Esophagus squamous epithelium (tissue), 5 donors: ENCODE data around the gene MRGPRF. TPM values are rescaled to one million over a fixed set of nuclear protein-coding genes. Genes with fewer than 3 reads are reported as not detected.

Experiments used
- DNase-seq: peaks from one replicate; lab custom pipeline; 2025; lab: John Stamatoyannopoulos, UW
- H3K27ac ChIP-seq, 4 donors: fragments of 200-600 bp; sonication (generic); one replicate each; pipeline ENCODE4 v1.5.1; 2016 to 2019; ENCODE audit warnings: mild to moderate bottlenecking in 1 of 4
- H3K27me3 ChIP-seq, 4 donors: fragments of 200-600 bp; sonication (generic); 1 replicate in 3 of 4; 2 replicates in 1 of 4; pipeline versions ENCODE4 v1.5.1 to v1.6.0; 2017 to 2021; ENCODE audit warnings: antibody characterized with exemption in 1 of 4
- H3K36me3 ChIP-seq, 3 donors: fragments of 200-600 bp; sonication (generic); one replicate each; pipeline ENCODE4 v1.5.1; 2016 to 2019
- H3K4me1 ChIP-seq, 3 donors: fragments of 200-600 bp; sonication (generic); one replicate each; pipeline ENCODE4 v1.5.1; 2017 to 2019
- H3K4me3 ChIP-seq, 4 donors: fragments of 200-600 bp; sonication (generic); 1 replicate in 3 of 4; 2 replicates in 1 of 4; pipeline ENCODE4 v1.5.1; 2016 to 2019; ENCODE audit warnings: mild to moderate bottlenecking in 2 of 4, moderate library complexity in 1 of 4
- H3K9me3 ChIP-seq, 3 donors: fragments of 200-600 bp; sonication (generic); one replicate each; pipeline ENCODE4 v1.5.1; 2016 to 2019
- POLR2A ChIP-seq, 4 donors: fragments of 450-650 bp; IDR thresholded peaks; one replicate each; pipeline ENCODE4 v1.6.1; 2017; ENCODE audit warnings: antibody characterized with exemption in 4 of 4, mild to moderate bottlenecking in 4 of 4, moderate library complexity in 3 of 4
- WGBS, 2 donors: methylation state at CpG; one replicate each; pipeline ENCODE4 v1.1.5; 2018; 5-methylcytosine and 5-hydroxymethylcytosine counted together
- intact Hi-C: fragments of 100-400 bp; cut with DNase I; formaldehyde crosslinking; loops from one replicate; pipeline ENCODE4 v1.15.0; 2022
- total RNA-seq, 4 donors: library from RNA; depleted of rRNA; stranded (reverse); fragments of >200 nt; gene quantifications; one replicate each; pipeline ENCODE4 v1.1.0, GENCODE V29; 2016
- TF ChIP-seq, protein P1 (sequence below), 6 experiments: fragments of 450-650 bp in 4 of 6; fragments of 200-600 bp in 2 of 6; sonication (generic) in 2 of 6; IDR thresholded peaks; one replicate each; pipeline ENCODE4 v1.5.1; 2016 to 2019; ENCODE audit warnings: antibody characterized with exemption in 6 of 6, mild to moderate bottlenecking in 4 of 6, moderate library complexity in 4 of 6
- donor health status: DM: yes; HTN: yes; CAD: no.

The MRGPRF gene
- total RNA-seq, 4 donors from 2014 or later = 1.3 to 14.3 (median 6.1) TPM

DNA sequence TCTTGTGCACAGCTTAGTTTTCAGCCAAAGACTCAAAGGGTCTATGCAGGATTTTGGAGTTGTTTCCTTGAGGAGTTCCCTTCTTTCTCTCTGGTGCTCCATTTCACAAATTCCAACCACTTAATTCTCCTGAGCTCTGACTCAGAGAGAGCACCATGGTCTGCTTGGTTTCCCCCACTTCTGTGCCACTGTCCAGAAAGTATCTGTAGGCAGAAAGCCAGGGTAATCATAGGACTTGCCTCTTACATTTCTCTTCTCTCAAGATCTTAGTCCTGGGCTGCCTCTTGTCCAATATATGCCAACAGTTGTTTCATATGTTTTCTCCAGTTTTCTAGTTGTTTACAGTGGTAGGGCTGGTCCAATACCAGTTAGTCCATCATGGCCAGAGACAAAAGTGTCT is 25.8 kb downstream of the MRGPRF start:
- intact Hi-C loops = no loop called here
- H3K9me3 ChIP-seq = no peaks in the 10 kb centered on the region

DNA sequence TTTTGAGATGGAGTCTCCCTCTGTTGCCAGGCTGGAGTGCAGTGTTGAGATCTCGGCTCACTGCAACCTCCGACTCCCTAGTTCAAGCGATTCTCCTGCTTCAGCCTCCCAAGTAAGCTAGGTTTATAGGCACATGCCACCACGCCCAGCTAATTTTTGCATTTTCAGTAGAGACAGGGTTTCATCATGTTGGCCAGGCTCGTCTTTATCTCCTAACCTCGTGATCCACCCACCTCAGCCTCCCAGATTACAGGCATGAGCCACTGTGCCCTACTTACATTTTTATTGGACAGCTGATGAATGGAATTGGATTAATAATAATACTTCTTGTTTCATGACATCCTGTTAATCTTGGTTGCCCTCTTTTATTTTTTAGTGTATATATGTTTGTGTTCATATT is 29.2 kb downstream of the MRGPRF start:
- 64 to 80% methylated on average over 6 of the region's 6 CpGs for WGBS, 2 donors
- H3K9me3 ChIP-seq = no peaks in the 10 kb centered on the region
- no peak overlapping the region for H3K4me3 ChIP-seq
- intact Hi-C loops = no loop called here
- no peak overlapping the region for H3K27ac ChIP-seq
- TF ChIP-seq, protein P1, sequence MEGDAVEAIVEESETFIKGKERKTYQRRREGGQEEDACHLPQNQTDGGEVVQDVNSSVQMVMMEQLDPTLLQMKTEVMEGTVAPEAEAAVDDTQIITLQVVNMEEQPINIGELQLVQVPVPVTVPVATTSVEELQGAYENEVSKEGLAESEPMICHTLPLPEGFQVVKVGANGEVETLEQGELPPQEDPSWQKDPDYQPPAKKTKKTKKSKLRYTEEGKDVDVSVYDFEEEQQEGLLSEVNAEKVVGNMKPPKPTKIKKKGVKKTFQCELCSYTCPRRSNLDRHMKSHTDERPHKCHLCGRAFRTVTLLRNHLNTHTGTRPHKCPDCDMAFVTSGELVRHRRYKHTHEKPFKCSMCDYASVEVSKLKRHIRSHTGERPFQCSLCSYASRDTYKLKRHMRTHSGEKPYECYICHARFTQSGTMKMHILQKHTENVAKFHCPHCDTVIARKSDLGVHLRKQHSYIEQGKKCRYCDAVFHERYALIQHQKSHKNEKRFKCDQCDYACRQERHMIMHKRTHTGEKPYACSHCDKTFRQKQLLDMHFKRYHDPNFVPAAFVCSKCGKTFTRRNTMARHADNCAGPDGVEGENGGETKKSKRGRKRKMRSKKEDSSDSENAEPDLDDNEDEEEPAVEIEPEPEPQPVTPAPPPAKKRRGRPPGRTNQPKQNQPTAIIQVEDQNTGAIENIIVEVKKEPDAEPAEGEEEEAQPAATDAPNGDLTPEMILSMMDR (IDR thresholded peaks at IDR 0.05) = no peak
- no peak for DNase-seq
- H3K4me1 ChIP-seq = peaks cover 0 to 4% (median 2%) of the 10 kb centered on the region in 3 donors
- no peaks in the 10 kb centered on the region for H3K36me3 ChIP-seq
- H3K27me3 ChIP-seq = peaks cover 0 to 6% (median 0%) of the 10 kb centered on the region in 4 donors

More for the DNA sequence above, 25.8 kb downstream of the MRGPRF start:
- TF ChIP-seq, protein P1 (IDR thresholded peaks at IDR 0.05) = no peak
- TF ChIP-seq POLR2A (IDR thresholded peaks at IDR 0.05) = no peak
- H3K36me3 ChIP-seq = no peaks in the 10 kb centered on the region
- no peak overlapping the region for H3K27ac ChIP-seq
- no peak for DNase-seq
- no peaks in the 10 kb centered on the region for H3K4me1 ChIP-seq
- H3K4me3 ChIP-seq = no peak overlapping the region
- H3K27me3 ChIP-seq = peaks cover 0 to 13% (median 0%) of the 10 kb centered on the region in 4 donors

DNA sequence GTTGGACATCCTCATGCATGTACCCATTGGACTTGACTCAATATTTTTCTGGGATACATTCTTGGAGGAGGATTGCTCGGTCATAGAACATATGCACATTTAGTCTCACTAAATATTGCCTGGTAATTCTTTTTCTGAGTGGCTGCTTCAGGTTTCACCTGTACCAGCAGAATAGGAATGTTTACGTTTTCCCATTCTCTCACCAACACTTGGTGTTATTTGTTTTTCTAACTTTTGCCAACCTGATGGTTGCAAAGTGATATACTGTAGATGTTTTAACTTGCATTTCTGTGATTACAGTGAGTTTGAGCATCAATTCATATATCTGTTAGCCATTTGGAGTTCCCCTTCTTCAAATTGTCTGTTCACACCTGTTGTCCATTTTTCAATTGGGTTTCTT is 30.9 kb downstream of the MRGPRF start:
- TF ChIP-seq, protein P1 (IDR thresholded peaks at IDR 0.05) = no peak
- no peak for TF ChIP-seq POLR2A (IDR thresholded peaks at IDR 0.05)
- WGBS, 2 donors = 73 to 94% methylated on average over 2 of the region's 2 CpGs

DNA sequence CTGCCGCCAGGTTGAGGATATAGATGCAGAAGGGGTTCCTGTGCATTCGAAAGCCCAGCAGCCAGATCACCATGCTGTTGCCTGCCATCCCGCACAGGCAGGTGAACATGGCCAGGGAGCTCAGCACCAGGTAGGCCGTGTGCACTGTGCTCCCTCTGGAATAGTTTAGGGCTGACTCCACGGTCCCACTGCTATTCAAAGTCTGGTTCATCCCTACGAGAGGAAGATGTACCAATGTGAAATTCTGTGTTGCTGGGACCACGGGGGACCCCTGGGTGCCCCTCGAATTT is 32.3 kb downstream of the MRGPRF start, which contains the start of gene MRGPRD:
MRGPRD (minus strand) TSS at position 211 of the 290 bp plus-strand sequence; CDS start at position 211, 0 bp downstream.
- Histone ChIP-seq H3K9me3 (no peaks in the 10 kb centered on the region), H3K36me3 (no peaks in the 10 kb centered on the region), H3K27ac (no peak within 1 kb of the TSS), H3K4me1 (peaks cover 0 to 6% (median 4%) of the 10 kb centered on the region in 3 donors), H3K27me3 (peaks cover 0 to 6% (median 0%) of the 10 kb centered on the region in 4 donors), H3K4me3 (no peak within 1 kb of the TSS)
- no peak for TF ChIP-seq POLR2A (IDR thresholded peaks at IDR 0.05)
- TF ChIP-seq, protein P1 (IDR thresholded peaks at IDR 0.05) = no peak
- intact Hi-C loops = no loop called here
- 68 to 76% methylated on average over 4 to 8 of the region's 8 CpGs for WGBS, 2 donors
- no peak for DNase-seq

More for the DNA sequence above, 30.9 kb downstream of the MRGPRF start:
- Histone ChIP-seq H3K9me3 (no peaks in the 10 kb centered on the region), H3K4me3 (no peak overlapping the region), H3K4me1 (peaks cover 0 to 6% (median 4%) of the 10 kb centered on the region in 3 donors), H3K36me3 (no peaks in the 10 kb centered on the region), H3K27ac (no peak overlapping the region), H3K27me3 (peaks cover 0 to 6% (median 0%) of the 10 kb centered on the region in 4 donors)
- DNase-seq = no peak
- intact Hi-C loops = no loop called here

DNA sequence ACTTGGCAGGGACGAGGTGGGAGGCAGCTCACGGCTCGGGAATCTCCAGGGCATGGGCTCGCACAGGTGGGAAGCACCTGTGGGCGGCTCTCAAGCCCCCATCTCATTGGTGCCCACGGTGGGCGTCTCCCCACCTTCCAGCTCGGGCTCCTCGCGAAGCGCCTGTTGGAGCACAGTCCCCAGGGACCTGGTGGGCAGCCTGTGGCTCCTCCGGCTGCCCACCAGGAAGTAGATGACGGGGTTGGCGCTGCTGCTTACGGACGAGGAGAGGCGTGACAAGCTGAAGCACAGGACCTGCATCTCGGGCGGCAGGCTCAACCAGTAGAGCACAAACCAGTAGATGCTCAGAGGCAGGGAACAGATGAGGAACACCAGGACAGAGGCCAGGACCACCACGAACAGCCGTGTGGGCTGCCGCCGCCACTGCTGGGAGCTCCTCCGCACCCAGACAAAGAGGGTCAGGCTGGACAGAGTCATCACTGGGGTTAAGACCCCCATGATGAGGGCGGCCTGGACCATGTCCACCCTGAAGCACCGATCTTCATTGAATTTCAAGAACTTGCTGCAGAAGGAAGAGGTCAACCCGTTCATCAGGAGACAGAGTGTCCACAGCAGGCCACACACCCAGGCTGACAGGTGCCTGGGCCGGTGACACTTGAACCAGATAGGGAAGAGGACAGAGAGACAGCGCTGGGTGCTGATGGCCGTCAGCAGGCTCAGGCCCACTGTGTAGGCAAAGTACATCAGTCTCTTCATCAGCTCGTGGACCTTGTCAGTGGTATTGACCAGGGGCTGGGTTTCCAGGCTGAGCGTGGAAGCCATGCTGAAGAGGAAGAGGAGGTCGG is 32.9 kb downstream of the MRGPRF start:
- WGBS, 2 donors = 82 to 83% methylated on average over 10 to 15 of the region's 33 CpGs
- no peak overlapping the region for H3K27ac ChIP-seq
- H3K36me3 ChIP-seq = no peaks in the 10 kb centered on the region
- intact Hi-C loops = no loop called here
- no peak for TF ChIP-seq POLR2A (IDR thresholded peaks at IDR 0.05)
- TF ChIP-seq, protein P1 (IDR thresholded peaks at IDR 0.05) = no peak
- no peak overlapping the region for H3K4me3 ChIP-seq
- H3K4me1 ChIP-seq = peaks cover 0 to 6% (median 4%) of the 10 kb centered on the region in 3 donors
- peaks cover 0 to 6% (median 0%) of the 10 kb centered on the region in 4 donors for H3K27me3 ChIP-seq
- H3K9me3 ChIP-seq = no peaks in the 10 kb centered on the region
- no peak for DNase-seq
